Upper lobe of left lung (tissue), 6 donors: ENCODE data around the gene PRKAB1. TPM values are rescaled to one million over a fixed set of nuclear protein-coding genes. Genes with fewer than 3 reads are reported as not detected.
A peak's percentile ranks its signal among the peaks of the same experiment; 100 is the strongest.
"Not testable (repeated sequence)": the region's sequence is repeated elsewhere in the genome, so short reads cannot be mapped to it uniquely, and the experiment has no call there.

ENCODE experiments used
- ATAC-seq, 2 donors: fragments of 200-7000 bp; cut with Tn5 transposase; one replicate each; pipeline ENCODE4 v1.9.1; 2022; ENCODE audit warnings: mild to moderate bottlenecking in 2 of 2, moderate library complexity in 2 of 2; ENCODE audit not compliant: low FRiP score in 2 of 2
- DNase-seq, 2 donors: peaks; one replicate each; pipeline ENCODE4 v3.0.0-alpha.2; 2019 to 2020
- H3K27ac ChIP-seq, 4 donors: fragments of 200-600 bp; sonication (generic); one replicate each; pipeline ENCODE4 v1.5.1; 2016 to 2019
- H3K27me3 ChIP-seq, 4 donors: fragments of 200-600 bp; sonication (generic); one replicate each; pipeline ENCODE4 v1.5.1; 2017 to 2019
- H3K36me3 ChIP-seq, 4 donors: fragments of 200-600 bp; sonication (generic); one replicate each; pipeline ENCODE4 v1.5.1; 2016 to 2019
- H3K4me1 ChIP-seq, 4 donors: fragments of 200-600 bp; sonication (generic); one replicate each; pipeline ENCODE4 v1.5.1; 2018 to 2019
- H3K4me3 ChIP-seq, 4 donors: fragments of 200-600 bp; sonication (generic); one replicate each; pipeline ENCODE4 v1.5.1; 2017 to 2019; ENCODE audit warnings: mild to moderate bottlenecking in 2 of 4, moderate library complexity in 1 of 4
- H3K9me3 ChIP-seq, 4 donors: fragments of 200-600 bp; sonication (generic); one replicate each; pipeline ENCODE4 v1.5.1; 2018 to 2019
- EP300 ChIP-seq, 4 donors: sonication (generic); formaldehyde crosslinking; IDR thresholded peaks; one replicate each; pipeline ENCODE4 v1.5.1; 2017; ENCODE audit warnings: antibody characterized with exemption in 4 of 4, control low read depth in 2 of 4
- POLR2A ChIP-seq, 4 donors: fragments of 450-650 bp; IDR thresholded peaks; one replicate each; pipeline ENCODE4 v1.5.1; 2016 to 2017; ENCODE audit warnings: antibody characterized with exemption in 4 of 4, mild to moderate bottlenecking in 2 of 4
- POLR2AphosphoS5 ChIP-seq, 2 donors: sonication (generic); formaldehyde crosslinking; IDR thresholded peaks; one replicate each; pipeline ENCODE4 v1.5.1; 2017; ENCODE audit warnings: antibody characterized with exemption in 2 of 2
- WGBS, 2 donors: methylation state at CpG; one replicate each; pipeline ENCODE4 v1.1.5; 2017 to 2018; 5-methylcytosine and 5-hydroxymethylcytosine counted together
- total RNA-seq, 6 donors: library from RNA; depleted of rRNA in 4 of 6; stranded (reverse); fragments of >200 nt in 4 of 6; gene quantifications; one replicate each; pipeline versions ENCODE4 v1.1.0 to v1.2.1, GENCODE V29; 2016 to 2021
- TF ChIP-seq, protein P1 (sequence below), 6 experiments: fragments of 450-650 bp in 4 of 6; fragments of 200-600 bp in 2 of 6; sonication (generic) in 2 of 6; IDR thresholded peaks; one replicate each; pipeline ENCODE4 v1.5.1; 2016 to 2019; ENCODE audit warnings: antibody characterized with exemption in 6 of 6
- donor health status: DM: no; HTN: no; CAD: no; lungs with moderate emphysema.
- donor health status: DM: no; HTN: yes; CAD: no; lungs with severe emphysema.

The PRKAB1 gene, protein sequence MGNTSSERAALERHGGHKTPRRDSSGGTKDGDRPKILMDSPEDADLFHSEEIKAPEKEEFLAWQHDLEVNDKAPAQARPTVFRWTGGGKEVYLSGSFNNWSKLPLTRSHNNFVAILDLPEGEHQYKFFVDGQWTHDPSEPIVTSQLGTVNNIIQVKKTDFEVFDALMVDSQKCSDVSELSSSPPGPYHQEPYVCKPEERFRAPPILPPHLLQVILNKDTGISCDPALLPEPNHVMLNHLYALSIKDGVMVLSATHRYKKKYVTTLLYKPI
- total RNA-seq = 10 to 100 TPM; 44.2 to 90.3 (median 62.9) TPM

DNA sequence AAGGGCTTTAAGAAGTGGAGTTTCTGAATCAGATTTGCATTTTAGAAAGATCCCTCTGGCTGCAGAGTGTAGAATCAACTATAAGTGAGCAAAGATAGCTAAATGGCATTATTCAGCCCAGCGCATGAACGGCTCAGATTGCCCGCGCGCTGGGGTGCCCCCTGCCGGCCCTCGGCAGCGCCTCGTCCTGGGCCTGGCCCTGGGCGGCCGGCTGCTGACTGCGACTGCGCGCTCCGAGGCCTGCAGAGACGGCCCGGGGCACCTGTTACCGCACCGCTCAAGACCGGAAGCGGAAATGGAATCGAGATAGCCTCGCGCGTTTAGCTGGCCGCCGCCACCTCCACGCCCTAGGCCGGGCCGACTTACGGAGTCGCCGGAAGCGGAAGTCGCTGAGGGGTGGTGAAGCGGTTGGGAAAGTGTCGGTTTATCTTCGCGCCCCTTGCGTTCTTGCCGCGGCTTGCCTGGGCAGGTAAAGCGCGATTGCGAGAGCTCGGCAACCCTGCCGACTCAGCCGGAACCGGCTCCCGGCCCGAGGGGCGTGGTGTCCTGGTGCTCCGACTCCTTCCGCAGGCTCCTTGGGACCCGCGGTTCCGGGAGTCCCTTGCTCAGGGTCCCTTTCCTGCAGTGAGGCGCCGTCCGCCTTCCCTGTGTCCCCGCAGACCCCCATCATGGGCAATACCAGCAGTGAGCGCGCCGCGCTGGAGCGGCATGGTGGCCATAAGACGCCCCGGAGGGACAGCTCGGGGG lies at the start of gene PRKAB1:
TSS of gene PRKAB1 (plus strand) at position 557 of the 747 bp plus-strand sequence. CDS start at position 669, 112 bp downstream.
- Histone ChIP-seq H3K36me3 (peaks cover 3 to 19% (median 5%) of the 10 kb centered on the region in 4 donors), H3K27ac (peak within 1 kb of the TSS; percentile 91 to 99 (median 96)), H3K4me3 (peak within 1 kb of the TSS; percentile 61 to 85 (median 71)), H3K27me3 (no peaks in the 10 kb centered on the region), H3K4me1 (peaks cover 43 to 54% (median 48%) of the 10 kb centered on the region in 4 donors), H3K9me3 (no peaks in the 10 kb centered on the region)
- WGBS, 2 donors = 0 to 3% methylated on average over 3 to 56 of the region's 69 CpGs
- TF ChIP-seq, protein P1, sequence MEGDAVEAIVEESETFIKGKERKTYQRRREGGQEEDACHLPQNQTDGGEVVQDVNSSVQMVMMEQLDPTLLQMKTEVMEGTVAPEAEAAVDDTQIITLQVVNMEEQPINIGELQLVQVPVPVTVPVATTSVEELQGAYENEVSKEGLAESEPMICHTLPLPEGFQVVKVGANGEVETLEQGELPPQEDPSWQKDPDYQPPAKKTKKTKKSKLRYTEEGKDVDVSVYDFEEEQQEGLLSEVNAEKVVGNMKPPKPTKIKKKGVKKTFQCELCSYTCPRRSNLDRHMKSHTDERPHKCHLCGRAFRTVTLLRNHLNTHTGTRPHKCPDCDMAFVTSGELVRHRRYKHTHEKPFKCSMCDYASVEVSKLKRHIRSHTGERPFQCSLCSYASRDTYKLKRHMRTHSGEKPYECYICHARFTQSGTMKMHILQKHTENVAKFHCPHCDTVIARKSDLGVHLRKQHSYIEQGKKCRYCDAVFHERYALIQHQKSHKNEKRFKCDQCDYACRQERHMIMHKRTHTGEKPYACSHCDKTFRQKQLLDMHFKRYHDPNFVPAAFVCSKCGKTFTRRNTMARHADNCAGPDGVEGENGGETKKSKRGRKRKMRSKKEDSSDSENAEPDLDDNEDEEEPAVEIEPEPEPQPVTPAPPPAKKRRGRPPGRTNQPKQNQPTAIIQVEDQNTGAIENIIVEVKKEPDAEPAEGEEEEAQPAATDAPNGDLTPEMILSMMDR (IDR thresholded peaks at IDR 0.05) = peak; percentile 88 to 95 (median 92)
- peak; percentile 93 to 97 for TF ChIP-seq POLR2AphosphoS5 (IDR thresholded peaks at IDR 0.05)
- TF ChIP-seq POLR2A (IDR thresholded peaks at IDR 0.05) = peak; percentile 55 to 96 (median 80)
- TF ChIP-seq EP300 (IDR thresholded peaks at IDR 0.05) = peak in 2 of 4 donors; percentile 19 to 72
- ATAC-seq (peak; percentile 95 to 99), DNase-seq (peak; percentile 98 to 99)

DNA sequence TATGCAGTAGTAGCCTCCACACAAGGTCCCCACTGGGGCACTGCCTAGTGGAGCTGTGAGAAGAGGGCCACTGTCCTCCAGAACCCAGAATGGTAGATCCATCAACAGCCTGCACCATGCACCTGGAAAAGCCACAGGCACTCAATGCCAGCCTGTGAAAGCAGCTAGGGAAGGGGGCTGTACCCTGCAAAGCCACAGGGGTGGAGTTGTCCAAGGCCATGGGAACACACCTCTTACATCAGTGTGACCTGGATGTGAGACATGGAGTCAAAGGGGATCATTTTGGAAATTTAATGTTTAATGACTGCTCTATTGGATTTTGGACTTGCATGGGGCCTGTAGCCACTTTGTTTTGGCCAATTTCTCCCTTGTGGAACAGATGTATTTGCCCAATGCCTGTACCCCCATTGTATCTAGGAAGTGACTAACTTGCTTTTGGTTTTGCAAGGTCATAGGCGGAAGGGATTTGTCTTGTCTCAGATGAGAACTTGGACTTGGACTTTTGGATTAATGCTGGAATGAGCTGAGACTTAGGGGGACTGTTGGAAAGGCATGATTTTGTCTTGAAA lies 49.5 kb upstream of the PRKAB1 start:
- 92 to 96% methylated on average over 1 of the region's 1 CpG for WGBS, 2 donors
- H3K27me3 ChIP-seq, H3K27ac ChIP-seq, DNase-seq, H3K4me1 ChIP-seq, H3K36me3 ChIP-seq, H3K9me3 ChIP-seq, ATAC-seq, H3K4me3 ChIP-seq: not testable (repeated sequence)

DNA sequence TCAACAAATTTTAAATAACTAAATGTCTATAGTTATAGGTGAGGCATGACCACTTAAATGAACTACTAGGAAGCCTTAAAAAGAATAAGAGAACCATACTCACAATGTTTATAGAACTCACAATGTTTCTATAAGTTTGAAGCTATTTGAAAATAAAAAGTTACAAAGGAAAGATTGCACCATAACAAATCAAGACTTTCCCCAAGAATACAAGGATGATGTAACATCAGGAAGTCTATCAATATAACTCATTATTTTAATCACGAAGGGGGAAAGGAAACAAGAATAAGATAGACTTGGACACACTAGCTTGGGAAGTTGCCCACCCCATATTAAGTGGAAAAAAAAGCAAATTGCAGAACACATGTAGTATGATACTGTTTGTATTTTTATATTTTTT lies 47.4 kb upstream of the PRKAB1 start:
- H3K27ac ChIP-seq = no peak overlapping the region
- WGBS, 2 donors = 22 to 24% methylated on average over 1 of the region's 1 CpG
- peaks cover 0 to 4% (median 0%) of the 10 kb centered on the region in 4 donors for H3K9me3 ChIP-seq
- H3K27me3 ChIP-seq = no peaks in the 10 kb centered on the region
- H3K36me3 ChIP-seq = no peaks in the 10 kb centered on the region
- DNase-seq = no peak
- no peaks in the 10 kb centered on the region for H3K4me1 ChIP-seq
- TF ChIP-seq POLR2A (IDR thresholded peaks at IDR 0.05) (no peak), POLR2AphosphoS5 (IDR thresholded peaks at IDR 0.05) (no peak), EP300 (IDR thresholded peaks at IDR 0.05) (no peak)
- TF ChIP-seq, protein P1 (IDR thresholded peaks at IDR 0.05) = no peak
- no peak overlapping the region for H3K4me3 ChIP-seq
- no peak for ATAC-seq

DNA sequence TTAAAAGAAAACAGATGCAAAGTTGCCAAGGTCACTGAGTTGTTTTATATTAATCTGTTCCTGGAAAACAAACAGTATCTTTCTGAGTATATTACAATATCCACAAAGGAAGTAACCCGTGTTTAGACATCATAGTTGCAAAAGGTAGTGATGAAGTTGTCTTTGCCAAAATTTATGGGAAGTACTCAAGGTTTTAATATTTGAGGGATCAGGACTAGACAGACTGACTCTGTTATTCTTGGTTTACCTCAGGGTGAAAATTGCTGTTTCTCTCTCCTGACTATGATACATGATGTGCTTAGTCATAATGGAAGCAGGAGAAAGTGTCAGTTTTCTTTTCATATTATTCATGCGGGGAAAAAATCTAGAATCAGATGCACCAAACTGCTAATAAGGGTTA lies 46.1 kb upstream of the PRKAB1 start:
- Histone ChIP-seq H3K4me1 (no peaks in the 10 kb centered on the region), H3K27me3 (no peaks in the 10 kb centered on the region), H3K36me3 (no peaks in the 10 kb centered on the region), H3K9me3 (peaks cover 0 to 4% (median 0%) of the 10 kb centered on the region in 4 donors), H3K4me3 (no peak overlapping the region), H3K27ac (no peak overlapping the region)
- 45 to 59% methylated on average over 2 of the region's 2 CpGs for WGBS, 2 donors
- DNase-seq (no peak), ATAC-seq (no peak)
- TF ChIP-seq POLR2AphosphoS5 (IDR thresholded peaks at IDR 0.05) = no peak
- TF ChIP-seq POLR2A (IDR thresholded peaks at IDR 0.05) = no peak
- TF ChIP-seq, protein P1 (IDR thresholded peaks at IDR 0.05) = no peak
- no peak for TF ChIP-seq EP300 (IDR thresholded peaks at IDR 0.05)

DNA sequence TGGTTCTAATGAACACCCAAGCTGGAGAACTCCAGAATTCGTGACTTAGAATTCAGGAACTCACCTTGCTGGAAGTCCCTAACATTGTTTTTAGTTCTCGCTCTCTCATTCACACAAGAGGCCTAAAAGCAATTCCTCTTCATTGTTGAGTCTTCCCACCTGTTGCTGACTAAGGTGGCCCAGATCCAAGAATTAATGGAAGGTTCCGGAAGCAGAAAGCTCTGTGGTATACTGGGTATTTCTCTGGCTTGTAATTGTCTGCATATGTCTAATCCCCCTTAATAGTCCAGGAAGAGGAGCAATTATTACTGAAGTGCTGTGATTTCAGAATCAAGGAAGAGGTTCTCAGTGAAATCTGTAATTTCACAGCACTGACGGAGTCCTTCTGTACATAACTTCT lies 43.0 kb upstream of the PRKAB1 start:
- no peak overlapping the region for H3K4me3 ChIP-seq
- WGBS, 2 donors = 74 to 79% methylated on average over 4 of the region's 4 CpGs
- no peaks in the 10 kb centered on the region for H3K36me3 ChIP-seq

More for the DNA sequence above, 43.0 kb upstream of the PRKAB1 start:
- TF ChIP-seq POLR2A (IDR thresholded peaks at IDR 0.05) (no peak), EP300 (IDR thresholded peaks at IDR 0.05) (no peak), POLR2AphosphoS5 (IDR thresholded peaks at IDR 0.05) (no peak)
- TF ChIP-seq, protein P1 (IDR thresholded peaks at IDR 0.05) = no peak
- Histone ChIP-seq H3K27me3 (no peaks in the 10 kb centered on the region), H3K4me1 (no peaks in the 10 kb centered on the region), H3K9me3 (no peaks in the 10 kb centered on the region), H3K27ac (no peak overlapping the region)
- DNase-seq (no peak), ATAC-seq (no peak)
